Breast epithelium (tissue), 4 donors: ENCODE data around the gene IGF1R. TPM values are rescaled to one million over a fixed set of nuclear protein-coding genes. Genes with fewer than 3 reads are reported as not detected.

Experiments
- DNase-seq, 2 donors: peaks; one replicate each; pipeline ENCODE4 v3.0.0-alpha.2; 2019; ENCODE audit warnings: low spot score in 2 of 2
- H3K27ac ChIP-seq, 2 donors: fragments of 200-600 bp; sonication (generic) in 1 of 2; one replicate each; pipeline ENCODE4 v1.5.1; 2016 to 2019; ENCODE audit warnings: mild to moderate bottlenecking in 1 of 2
- H3K27me3 ChIP-seq, 2 donors: fragments of 200-600 bp; sonication (generic) in 1 of 2; one replicate each; pipeline versions ENCODE4 v1.5.1 to v1.6.0; 2017 to 2019; ENCODE audit warnings: control low read depth in 1 of 2, mild to moderate bottlenecking in 1 of 2
- H3K36me3 ChIP-seq: fragments of 200-600 bp; one replicate; pipeline ENCODE4 v1.5.1; 2019
- H3K4me1 ChIP-seq, 2 donors: fragments of 200-600 bp; sonication (generic); one replicate each; pipeline ENCODE4 v1.5.1; 2016 to 2019; ENCODE audit warnings: control low read depth in 1 of 2
- H3K4me3 ChIP-seq, 3 donors: fragments of 200-600 bp; sonication (generic); 1 replicate in 2 of 3; 2 replicates in 1 of 3; pipeline ENCODE4 v1.5.1; 2016 to 2019; ENCODE audit warnings: mild to moderate bottlenecking in 3 of 3, moderate library complexity in 2 of 3
- H3K9me3 ChIP-seq, 2 donors: fragments of 200-600 bp; sonication (generic) in 1 of 2; one replicate each; pipeline ENCODE4 v1.5.1; 2016 to 2019; ENCODE audit warnings: control low read depth in 1 of 2
- POLR2A ChIP-seq: fragments of 450-650 bp; IDR thresholded peaks from one replicate; pipeline ENCODE4 v1.6.1; 2016; ENCODE audit warnings: antibody characterized with exemption, mild to moderate bottlenecking, moderate library complexity
- POLR2AphosphoS5 ChIP-seq, 3 donors: sonication (generic); formaldehyde crosslinking; IDR thresholded peaks; one replicate each; pipeline ENCODE4 v1.6.1; 2017; ENCODE audit warnings: antibody characterized with exemption in 3 of 3
- intact Hi-C: fragments of 100-400 bp; cut with DNase I; formaldehyde crosslinking; loops from one replicate; pipeline ENCODE4 v1.15.1; 2023; ENCODE audit warnings: low total_unique reads
- total RNA-seq, 3 donors: library from RNA; depleted of rRNA; stranded (reverse); fragments of >200 nt; gene quantifications; one replicate each; pipeline ENCODE4 v1.1.0, GENCODE V29; 2016
- TF ChIP-seq, protein P1 (sequence below), 3 donors: fragments of 450-650 bp; IDR thresholded peaks; one replicate each; pipeline ENCODE4 v1.5.1; 2016 to 2017; ENCODE audit warnings: antibody characterized with exemption in 3 of 3, mild to moderate bottlenecking in 3 of 3, moderate library complexity in 3 of 3

IGF1R gene
- total RNA-seq, 3 donors from 2014 or later: 61.8 to 146 (median 103) TPM

GRCh38 chr15:98884894-98885293 is 236.6 kb downstream of the IGF1R start:
- TF ChIP-seq, protein P1, sequence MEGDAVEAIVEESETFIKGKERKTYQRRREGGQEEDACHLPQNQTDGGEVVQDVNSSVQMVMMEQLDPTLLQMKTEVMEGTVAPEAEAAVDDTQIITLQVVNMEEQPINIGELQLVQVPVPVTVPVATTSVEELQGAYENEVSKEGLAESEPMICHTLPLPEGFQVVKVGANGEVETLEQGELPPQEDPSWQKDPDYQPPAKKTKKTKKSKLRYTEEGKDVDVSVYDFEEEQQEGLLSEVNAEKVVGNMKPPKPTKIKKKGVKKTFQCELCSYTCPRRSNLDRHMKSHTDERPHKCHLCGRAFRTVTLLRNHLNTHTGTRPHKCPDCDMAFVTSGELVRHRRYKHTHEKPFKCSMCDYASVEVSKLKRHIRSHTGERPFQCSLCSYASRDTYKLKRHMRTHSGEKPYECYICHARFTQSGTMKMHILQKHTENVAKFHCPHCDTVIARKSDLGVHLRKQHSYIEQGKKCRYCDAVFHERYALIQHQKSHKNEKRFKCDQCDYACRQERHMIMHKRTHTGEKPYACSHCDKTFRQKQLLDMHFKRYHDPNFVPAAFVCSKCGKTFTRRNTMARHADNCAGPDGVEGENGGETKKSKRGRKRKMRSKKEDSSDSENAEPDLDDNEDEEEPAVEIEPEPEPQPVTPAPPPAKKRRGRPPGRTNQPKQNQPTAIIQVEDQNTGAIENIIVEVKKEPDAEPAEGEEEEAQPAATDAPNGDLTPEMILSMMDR (IDR thresholded peaks at IDR 0.05): no peak
- TF ChIP-seq POLR2AphosphoS5 (IDR thresholded peaks at IDR 0.05): no peak
- no peak for TF ChIP-seq POLR2A
- Histone ChIP-seq H3K9me3 (no peaks in the 10 kb centered on the region), H3K27ac (peak overlapping the region; percentile 19 to 33), H3K27me3 (no peaks in the 10 kb centered on the region), H3K36me3 (no peaks in the 10 kb centered on the region), H3K4me1 (no peaks in the 10 kb centered on the region), H3K4me3 (no peak overlapping the region)
- no peak for DNase-seq
- intact Hi-C loops: no loop called here

GRCh38 chr15:98887976-98888375 is 239.6 kb downstream of the IGF1R start:
- TF ChIP-seq POLR2A: no peak
- TF ChIP-seq, protein P1 (IDR thresholded peaks at IDR 0.05): no peak
- no peak for TF ChIP-seq POLR2AphosphoS5 (IDR thresholded peaks at IDR 0.05)
- intact Hi-C loops: no loop called here
- no peaks in the 10 kb centered on the region for H3K4me1 ChIP-seq
- H3K4me3 ChIP-seq: no peak overlapping the region
- no peak for DNase-seq
- no peak overlapping the region for H3K27ac ChIP-seq
- no peaks in the 10 kb centered on the region for H3K9me3 ChIP-seq
- H3K27me3 ChIP-seq: no peaks in the 10 kb centered on the region
- no peaks in the 10 kb centered on the region for H3K36me3 ChIP-seq

GRCh38 chr15:98888820-98889479 is 240.6 kb downstream of the IGF1R start:
- intact Hi-C loops: no loop called here
- TF ChIP-seq POLR2A: no peak
- TF ChIP-seq, protein P1 (IDR thresholded peaks at IDR 0.05): no peak
- TF ChIP-seq POLR2AphosphoS5 (IDR thresholded peaks at IDR 0.05): no peak

GRCh38 chr15:98889930-98890695 is 241.8 kb downstream of the IGF1R start:
- intact Hi-C loops: no loop called here
- TF ChIP-seq POLR2AphosphoS5 (IDR thresholded peaks at IDR 0.05) (no peak), POLR2A (no peak)
- TF ChIP-seq, protein P1 (IDR thresholded peaks at IDR 0.05): no peak
- Histone ChIP-seq H3K4me1 (no peaks in the 10 kb centered on the region), H3K27ac (no peak overlapping the region), H3K27me3 (no peaks in the 10 kb centered on the region), H3K4me3 (no peak overlapping the region), H3K9me3 (no peaks in the 10 kb centered on the region), H3K36me3 (peaks cover 4% of the 10 kb centered on the region)
- DNase-seq: no peak

More at GRCh38 chr15:98888820-98889479, 240.6 kb downstream of the IGF1R start:
- H3K27ac ChIP-seq: no peak overlapping the region
- no peaks in the 10 kb centered on the region for H3K9me3 ChIP-seq
- H3K27me3 ChIP-seq: no peaks in the 10 kb centered on the region
- peaks cover 4% of the 10 kb centered on the region for H3K36me3 ChIP-seq
- no peak for DNase-seq
- no peak overlapping the region for H3K4me3 ChIP-seq
- no peaks in the 10 kb centered on the region for H3K4me1 ChIP-seq

- no peaks in the 10 kb centered on the region for H3K27me3 ChIP-seq
- H3K36me3 ChIP-seq: peaks cover 4% of the 10 kb centered on the region
- no peaks in the 10 kb centered on the region for H3K4me1 ChIP-seq
- no peak overlapping the region for H3K4me3 ChIP-seq
- no peak overlapping the region for H3K27ac ChIP-seq
- no peak for TF ChIP-seq POLR2AphosphoS5 (IDR thresholded peaks at IDR 0.05)
- TF ChIP-seq, protein P1 (IDR thresholded peaks at IDR 0.05): no peak
- TF ChIP-seq POLR2A: no peak
- no peaks in the 10 kb centered on the region for H3K9me3 ChIP-seq
- intact Hi-C loops: no loop called here
- DNase-seq: no peak
These were observed 243.0 kb downstream of the IGF1R start for GRCh38 chr15:98891301-98891700.
